GM19351 (cell line): ENCODE results near the gene ROBO2.
"Not testable (repeated sequence)": the region's sequence is repeated elsewhere in the genome, so short reads cannot be mapped to it uniquely, and the experiment has no call there.

ENCODE experiments used
- ATAC-seq: cut with Tn5 transposase; IDR thresholded peaks from one replicate; pipeline ENCODE4 v1.9.1; 2021; ENCODE audit warnings: mild to moderate bottlenecking, moderate library complexity; ENCODE audit not compliant: unreplicated experiment

Gene ROBO2

DNA sequence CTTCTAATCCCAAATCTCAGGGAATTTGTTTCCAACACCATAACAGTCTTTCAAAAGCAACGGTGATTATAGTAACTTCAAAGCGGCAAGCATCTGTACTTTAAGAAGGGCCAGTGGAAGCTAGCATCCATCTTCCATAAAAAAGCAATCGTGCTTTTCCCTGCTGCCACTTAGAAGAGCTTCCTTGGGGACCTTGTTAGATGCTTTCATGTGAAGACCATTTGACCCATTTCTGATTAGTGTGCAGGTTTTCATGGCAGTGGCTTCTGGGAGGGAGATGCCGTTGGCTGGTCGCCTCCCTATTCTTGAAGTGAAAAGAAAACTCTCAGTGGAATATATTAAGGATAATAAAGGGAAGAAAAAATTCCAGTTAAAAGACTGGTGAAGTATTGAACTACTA lies 354.1 kb downstream of the ROBO2 start:
- ATAC-seq: no peak

DNA sequence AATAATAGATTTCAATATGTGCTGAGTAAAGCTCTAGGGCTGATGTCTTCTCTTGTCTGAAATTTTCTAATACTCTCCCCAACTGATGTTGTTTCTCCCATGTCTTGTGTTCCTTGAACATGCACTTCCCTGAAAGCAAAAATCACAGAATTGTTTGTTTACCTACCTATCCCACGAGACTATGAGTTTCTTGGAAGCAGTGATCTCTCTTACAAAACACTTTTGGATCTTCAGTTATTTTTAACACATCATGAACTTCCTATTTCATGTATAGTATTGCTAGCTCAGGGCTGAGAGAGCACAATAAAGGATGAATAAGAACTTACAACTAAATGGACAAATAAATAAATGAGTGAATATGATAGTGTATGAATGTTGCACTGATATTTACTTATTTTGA lies 365.0 kb downstream of the ROBO2 start:
- ATAC-seq: no peak

DNA sequence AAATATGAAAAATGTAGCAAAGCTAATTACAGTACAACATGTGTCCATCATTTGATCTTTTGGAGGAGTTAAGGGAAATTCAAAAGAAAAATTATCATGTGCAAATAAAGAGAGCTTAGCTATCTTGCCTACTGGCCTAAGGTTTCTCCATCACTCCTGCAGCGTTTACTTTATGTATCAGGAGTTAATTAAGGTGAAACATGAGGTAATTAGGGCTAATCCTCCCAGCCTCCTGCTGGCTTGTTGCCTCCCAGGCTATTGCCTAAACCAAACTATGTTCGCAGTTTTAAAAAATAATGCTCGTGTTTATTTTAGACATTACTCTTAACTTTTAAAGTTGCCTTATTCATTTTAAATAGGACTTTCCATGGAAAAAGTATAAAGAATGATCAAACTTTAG lies 367.5 kb downstream of the ROBO2 start:
- no peak for ATAC-seq

DNA sequence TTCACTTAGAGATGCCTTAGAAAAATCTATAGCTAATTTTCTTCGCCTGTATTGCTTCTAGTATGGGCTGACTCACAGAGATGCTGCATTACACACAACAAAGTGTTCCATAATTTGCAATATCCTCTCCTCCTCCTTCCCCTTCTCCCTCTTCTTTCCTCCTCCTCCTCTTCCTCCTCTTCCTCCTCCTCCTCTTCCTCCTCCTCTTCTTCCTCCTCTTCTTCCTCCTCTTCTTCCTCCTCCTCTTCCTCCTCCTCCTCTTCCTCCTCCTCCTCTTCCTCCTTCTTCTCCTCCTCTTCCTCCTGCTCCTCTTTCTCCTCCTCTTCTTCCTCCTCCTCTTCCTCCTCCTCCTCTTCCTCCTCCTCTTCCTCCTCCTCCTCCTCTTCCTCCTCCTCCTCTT lies 370.4 kb downstream of the ROBO2 start:
- not testable (repeated sequence) for ATAC-seq

DNA sequence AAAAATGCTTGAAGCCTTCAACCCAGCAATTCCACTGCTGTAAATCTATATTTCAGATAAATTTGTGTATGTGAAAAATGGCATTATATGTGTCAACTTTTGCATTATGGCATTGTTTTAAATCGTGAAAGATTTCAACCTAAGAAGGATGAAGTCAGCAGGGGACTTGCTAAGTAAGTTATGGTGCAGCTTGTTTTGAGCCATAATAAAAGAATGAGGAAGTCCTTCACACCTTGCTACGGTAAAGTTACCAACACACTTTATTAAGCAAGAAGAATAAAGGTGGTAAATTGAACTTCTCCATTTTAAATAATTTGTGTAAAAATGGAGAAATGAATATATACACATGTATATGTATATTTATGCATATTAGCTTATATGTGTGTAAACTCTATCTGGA lies 371.4 kb downstream of the ROBO2 start:
- ATAC-seq: no peak

DNA sequence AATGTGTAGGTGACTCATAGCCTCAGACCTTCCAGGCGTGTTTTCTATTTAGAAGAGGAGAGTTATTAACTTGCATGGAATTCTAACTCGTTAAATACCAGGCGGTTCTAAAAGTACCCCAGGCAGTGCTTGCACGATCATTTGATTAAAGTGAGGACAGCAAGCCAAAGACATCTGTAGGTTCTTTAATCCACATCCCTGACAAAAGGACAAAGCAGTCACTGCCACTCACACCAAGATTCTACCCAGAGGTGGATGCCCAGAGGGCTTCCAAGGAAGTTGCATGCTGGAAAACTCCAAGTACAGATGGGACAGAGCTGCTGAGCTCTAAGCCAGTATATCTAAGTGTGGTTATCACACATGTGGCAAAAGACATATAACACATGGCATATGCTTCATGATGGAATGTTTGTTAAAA lies 372.1 kb downstream of the ROBO2 start:
- ATAC-seq: no peak

DNA sequence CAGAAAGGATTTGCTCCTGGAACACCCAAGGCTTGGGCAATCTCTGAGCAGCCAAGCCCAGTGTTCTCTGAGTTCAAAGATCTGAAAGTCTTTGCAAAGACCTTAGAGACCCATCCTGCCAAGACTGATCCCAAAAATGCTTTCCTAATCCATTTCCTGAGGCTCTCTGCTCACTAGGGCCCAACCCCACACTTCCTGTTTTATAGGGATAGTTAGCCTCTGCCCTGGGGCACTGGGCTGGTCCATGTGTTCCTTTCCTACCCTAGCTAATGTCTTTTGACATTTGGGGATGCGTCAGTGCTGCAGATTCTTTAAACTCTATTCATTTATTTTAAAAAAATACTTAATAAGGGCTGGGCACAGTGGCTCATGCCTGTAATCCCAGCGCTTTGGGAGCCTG lies 372.7 kb downstream of the ROBO2 start:
- ATAC-seq: no peak

DNA sequence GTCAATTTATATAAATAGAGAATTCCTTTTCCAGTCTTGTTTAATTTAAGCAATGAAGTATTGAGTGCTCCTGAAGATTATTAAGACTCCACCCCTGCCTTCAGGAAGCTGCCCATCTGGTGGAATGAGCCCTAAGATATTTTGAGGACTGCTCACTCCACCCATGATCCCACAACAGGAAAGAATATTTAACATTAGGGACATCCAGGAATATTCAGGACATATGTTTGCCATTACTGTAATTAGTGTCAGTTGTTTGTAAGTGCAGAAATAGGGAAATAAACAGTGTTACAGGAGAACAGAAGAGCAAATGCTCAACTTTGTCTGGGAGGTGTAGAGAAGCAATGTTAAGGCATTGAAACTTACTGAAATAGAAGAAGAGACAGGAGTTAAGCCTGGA lies 375.0 kb downstream of the ROBO2 start:
- no peak for ATAC-seq

DNA sequence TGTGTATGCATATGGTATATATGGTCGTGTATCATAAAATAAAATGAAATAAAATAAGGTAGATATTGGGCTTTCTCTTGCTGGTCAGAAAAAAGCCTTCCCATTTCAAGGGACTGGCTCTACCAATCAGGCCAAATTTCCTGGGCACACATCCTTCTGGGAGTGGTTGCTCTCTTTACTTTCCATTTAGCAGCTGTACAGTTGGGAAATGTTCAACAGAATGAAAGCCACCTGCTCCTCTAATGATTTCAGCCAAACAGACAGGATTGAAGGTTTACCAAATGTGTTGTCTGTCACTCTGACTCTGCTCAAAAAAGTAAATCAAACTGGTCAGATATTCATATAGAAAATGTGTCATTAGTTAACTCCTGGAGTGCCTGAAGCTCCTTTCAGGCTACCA lies 380.4 kb downstream of the ROBO2 start:
- ATAC-seq: no peak

DNA sequence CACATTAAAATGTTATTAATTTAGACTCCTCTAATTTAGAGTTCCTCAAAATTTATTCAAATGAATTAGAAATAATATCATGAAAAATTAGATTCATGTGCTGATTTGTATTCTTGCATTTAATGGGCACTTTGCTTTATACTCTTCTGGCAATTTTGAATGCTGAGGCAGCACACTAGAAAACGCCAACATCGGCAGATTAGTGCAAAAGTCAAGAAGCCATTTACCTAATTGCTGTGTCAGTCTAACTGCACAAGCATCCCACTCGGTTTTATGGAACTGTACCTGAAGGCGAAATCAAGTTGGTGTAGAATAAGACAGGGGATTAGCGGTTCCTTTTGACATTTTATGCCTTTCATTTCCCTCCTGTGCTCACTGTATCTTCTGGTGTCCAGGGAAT lies 382.0 kb downstream of the ROBO2 start:
- ATAC-seq: no peak

DNA sequence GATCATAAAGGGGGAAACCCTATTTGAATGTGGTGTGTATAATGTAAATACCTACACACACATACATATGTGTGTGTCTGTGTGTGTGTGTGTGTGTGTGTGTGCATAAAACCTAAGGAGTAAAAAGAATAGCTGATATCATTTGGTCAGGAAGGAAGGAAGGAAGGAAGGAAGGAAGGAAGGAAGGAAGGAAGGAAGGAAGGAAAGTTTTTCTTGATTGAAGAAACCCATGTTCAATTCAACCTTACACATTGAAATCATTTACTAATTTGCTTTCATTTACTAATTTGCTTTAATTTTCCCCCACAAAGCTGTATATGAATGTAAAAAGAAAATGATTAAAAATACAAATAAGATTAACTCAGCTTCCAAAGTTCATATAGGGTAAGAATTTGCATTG lies 386.6 kb downstream of the ROBO2 start:
- ATAC-seq: no peak

DNA sequence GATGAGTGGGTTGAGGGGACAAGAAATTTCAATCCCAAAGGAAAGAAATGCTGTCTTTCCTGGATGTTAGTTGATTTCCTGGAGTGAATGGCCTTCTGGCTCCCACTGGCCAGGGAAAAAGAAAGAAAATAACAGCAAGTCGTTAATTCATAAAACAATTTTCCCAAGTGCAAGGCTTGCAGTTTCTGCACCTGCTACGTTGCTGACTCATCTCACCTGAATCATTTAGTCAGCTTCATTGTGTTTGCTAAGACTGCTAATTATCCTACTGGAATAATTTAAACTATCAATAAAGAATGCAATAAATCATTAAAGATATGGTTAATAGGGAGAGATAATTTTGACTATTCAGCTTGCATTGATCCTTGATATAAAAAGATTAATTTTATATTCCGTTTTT lies 387.6 kb downstream of the ROBO2 start:
- ATAC-seq: no peak

DNA sequence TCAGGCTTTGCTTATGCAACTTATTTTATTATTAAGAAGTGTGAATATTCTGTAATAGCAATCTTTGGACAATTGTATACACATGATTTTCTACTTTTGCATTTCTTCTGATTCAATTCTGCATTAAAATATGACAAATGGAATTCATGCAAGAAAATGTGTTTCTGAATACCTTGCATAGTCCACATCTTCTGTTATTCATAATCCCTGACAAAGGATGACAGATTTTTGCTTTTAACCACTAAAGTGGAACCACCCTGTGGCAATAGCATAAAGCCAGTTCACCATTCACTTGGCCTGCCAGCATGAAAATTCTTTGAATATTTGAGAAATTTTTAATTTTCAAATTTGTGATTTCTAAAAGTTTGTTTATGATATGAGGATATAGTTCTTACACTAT lies 397.0 kb downstream of the ROBO2 start:
- ATAC-seq: no peak

DNA sequence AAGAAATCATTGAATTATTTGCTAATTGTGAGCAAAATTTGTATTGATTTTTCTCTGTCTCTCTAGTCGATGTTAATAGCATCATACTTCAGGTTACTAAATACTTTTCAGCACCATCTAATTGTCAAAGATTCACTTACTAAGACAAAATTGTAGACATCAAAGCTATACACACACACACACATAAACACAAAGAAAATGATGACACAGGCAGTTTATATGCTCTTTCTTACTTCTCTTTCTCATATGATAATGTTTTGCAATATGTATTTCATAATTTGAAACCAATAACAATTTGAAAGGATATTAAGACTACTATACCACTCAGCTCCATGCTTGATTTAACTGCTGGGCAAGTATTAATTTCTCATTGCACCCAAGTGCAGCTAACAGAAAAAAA lies 406.2 kb downstream of the ROBO2 start:
- ATAC-seq: no peak

DNA sequence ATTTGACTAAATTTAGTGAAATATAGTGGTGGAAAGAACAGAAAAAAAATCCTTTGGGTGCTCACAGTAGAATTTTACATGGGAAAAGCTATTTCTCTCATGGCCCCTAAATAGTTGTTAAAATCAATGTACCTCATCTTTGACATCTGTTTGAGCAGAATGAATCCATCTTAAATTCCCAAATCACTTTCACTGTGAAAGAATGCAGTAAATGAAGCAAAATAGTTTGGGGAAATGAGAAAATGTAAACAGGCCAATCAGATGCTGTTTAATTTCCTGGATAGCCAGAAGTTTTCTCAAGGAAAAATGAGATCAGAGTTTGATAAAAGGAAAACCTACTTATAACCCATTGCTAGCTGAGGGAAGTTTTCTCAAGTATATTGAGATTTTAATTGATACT lies 406.9 kb downstream of the ROBO2 start:
- no peak for ATAC-seq

DNA sequence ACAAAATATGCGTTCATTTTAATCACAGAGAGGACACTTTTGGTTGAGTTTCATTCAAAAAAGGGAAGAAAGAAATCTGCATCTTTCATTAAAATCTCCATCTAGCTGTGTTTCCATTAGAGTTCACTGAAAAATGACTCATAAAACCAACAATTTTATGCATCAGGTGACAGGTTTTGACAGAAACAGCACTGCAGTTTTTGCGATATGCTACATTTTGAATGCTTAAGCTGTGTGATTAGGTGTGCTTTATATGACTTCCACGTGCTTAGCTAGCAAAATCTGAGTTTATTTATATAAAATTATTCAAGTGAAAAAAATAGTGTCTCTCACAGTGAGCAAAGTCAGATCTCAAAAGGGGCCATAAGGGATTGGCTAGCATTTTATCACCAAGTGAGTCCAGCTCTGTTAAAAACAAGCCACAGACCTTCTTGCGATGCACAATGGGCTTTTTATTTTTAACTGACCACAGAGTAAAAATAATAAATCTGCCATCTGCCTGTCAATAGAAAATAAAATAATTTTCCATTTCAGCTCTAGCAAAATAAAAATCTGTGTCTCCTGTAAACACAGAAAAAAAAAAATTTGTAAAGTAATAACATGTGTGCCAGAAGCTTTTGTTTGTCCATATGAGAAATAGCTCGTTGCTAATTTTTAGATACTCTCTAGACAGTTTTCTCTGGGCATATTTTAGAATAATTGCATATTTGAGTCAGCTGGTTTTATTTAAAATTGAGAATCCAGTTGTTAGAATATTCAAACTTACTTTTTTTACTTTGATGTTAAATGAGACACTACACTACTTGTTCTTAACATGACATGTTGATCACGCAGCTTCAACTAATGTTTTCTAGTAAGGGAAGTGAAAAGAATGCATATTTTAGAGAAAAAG lies 409.8 kb downstream of the ROBO2 start:
- ATAC-seq: no peak

DNA sequence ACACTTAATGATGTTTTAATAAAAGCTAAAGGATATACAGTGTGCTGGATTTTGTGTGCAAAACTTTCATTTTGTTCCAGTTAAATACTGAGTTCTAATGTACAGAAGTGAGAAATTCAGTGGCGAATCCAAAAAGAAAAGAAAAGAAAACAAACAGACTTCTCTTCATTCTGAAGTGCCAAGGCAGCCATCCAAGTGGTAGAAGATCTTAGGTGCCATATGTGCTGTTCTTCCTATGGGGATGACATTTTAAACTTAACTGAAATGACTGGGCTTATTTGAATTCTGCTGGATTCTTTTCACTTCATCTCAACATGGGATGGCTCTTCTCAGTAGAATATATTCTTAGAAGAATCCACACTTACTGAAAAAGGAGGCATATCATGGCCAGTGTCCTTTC lies 416.5 kb downstream of the ROBO2 start:
- no peak for ATAC-seq

DNA sequence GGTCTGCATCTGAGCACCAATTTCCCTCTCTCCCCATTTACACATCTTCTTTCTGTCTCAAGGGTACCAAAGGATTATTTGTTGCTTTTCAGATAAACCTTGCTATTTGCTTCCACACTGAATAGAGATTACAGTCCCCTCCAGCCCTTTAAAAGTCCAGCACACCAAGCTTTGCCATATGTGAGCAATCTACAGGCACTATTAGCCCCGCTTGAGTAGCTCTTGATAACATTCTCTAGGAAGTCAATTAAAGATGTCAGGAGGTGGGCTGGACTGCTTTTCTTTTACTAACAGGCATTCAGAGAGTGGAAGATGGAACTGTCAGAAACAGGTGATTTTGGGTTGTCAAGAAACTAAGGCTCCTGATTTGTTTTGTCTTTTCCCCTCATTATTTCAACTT lies 417.0 kb downstream of the ROBO2 start:
- no peak for ATAC-seq

DNA sequence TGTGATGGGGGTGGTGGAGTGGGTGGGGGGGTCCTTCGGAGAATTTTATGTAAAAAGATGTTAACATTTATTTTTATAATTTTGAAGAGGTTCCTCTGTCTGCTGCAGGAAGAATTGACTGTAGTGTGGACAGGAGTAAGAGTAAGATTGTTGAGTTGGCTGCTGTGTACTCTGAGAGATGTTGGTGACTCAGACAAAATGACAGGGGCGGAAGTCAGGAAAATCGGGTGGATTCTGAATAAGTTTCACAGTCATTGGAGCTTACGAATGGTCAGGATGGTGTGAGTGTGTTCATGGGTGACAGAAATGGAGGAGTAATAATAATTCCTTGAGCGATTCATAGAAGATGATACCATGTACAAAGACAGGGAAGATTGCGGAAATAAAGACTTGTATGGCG lies 420.0 kb downstream of the ROBO2 start:
- ATAC-seq: no peak

DNA sequence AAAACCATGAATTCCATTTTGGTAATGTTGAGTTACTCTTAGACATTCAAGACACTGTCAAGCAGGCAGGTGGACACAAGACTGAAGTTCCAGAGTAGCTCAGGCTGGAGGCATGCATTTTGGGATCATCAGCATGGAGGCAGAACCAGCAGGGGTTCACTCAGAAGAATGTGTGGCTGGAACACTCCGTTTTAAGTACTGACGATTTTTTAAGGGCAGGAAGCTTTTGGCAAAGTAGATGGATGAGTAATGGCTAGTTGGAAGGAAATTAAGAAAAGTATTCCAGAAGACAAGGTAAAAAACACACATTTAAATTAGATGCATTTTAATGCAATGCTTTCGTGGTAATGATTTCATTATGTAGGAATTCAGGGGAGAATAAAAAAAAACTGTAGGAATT lies 420.4 kb downstream of the ROBO2 start:
- ATAC-seq: no peak

DNA sequence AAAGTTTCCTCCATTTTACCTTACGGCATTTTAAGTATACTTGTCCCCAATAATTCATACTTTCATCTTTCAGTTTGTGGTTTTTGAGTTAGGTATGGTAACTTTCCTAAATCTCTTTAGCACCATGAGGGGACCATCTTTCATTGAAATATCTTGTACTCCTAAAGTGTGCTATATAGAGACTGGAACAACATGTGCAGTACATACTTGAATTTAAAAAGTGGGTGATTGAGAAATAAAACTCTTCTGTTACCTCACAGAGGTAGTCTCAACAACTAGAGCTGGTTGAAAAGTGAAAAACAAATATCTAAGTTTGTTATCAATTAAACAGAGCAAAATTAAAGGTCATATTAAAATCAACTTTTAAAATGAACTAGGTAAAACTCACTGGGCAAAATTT lies 423.1 kb downstream of the ROBO2 start:
- ATAC-seq: no peak

DNA sequence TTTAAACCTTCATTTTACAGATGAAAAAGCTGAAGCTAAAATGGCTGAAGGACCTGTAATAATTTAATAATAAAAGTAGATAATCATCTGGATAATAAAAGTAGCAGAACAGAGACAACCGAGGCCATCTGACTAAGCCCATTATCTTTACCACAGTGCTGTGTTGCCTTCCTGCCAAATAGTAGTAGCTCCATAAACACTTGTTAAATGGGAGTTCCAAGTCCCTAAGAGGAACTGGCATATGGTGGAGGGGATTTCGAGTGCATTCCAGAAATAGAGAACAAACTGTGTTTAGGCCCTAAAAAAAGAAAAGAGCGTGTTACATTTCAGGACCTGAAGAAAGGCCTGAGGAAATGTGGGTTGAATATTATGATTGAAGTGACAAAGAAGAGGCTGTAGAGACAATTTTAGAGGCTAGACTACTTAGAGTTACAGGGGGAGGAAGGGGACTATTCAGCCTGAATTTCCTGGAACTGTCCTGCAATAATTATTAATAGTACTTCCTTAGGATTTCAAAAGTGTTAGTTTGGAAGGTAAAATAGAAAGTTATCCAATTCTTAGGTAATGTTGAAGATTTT lies 424.3 kb downstream of the ROBO2 start:
- no peak for ATAC-seq
